Prostate gland (tissue), 2 donors: ENCODE data around the gene MRPL30. TPM values are rescaled to one million over a fixed set of nuclear protein-coding genes. Genes with fewer than 3 reads are reported as not detected.
"Not testable (repeated sequence)": the region's sequence is repeated elsewhere in the genome, so short reads cannot be mapped to it uniquely, and the experiment has no call there.

Experiments used
- DNase-seq: peaks from one replicate; pipeline ENCODE4 v3.0.0-alpha.2; 2019; ENCODE audit warnings: low spot score
- H3K27ac ChIP-seq, 2 donors: fragments of 200-600 bp; sonication (generic); 2 replicates each; pipeline ENCODE4 v1.5.1; 2017 to 2019
- H3K27me3 ChIP-seq: fragments of 200-600 bp; sonication (generic); replicated peaks from 2 replicates; pipeline ENCODE4 v1.5.1; 2019; ENCODE audit not compliant: insufficient read depth
- H3K36me3 ChIP-seq, 2 donors: fragments of 200-600 bp; sonication (generic); 1 replicate in 1 of 2; 2 replicates in 1 of 2; pipeline versions ENCODE4 v1.5.1 to v1.8.1; 2017 to 2019
- H3K4me1 ChIP-seq: fragments of 200-600 bp; sonication (generic); replicated peaks from 2 replicates; pipeline ENCODE4 v1.5.1; 2019
- H3K4me3 ChIP-seq, 2 donors: fragments of 200-600 bp; sonication (generic); 2 replicates each; pipeline ENCODE4 v1.5.1; 2017 to 2019
- H3K9me3 ChIP-seq: fragments of 200-600 bp; sonication (generic); 2 replicates; pipeline ENCODE4 v1.5.1; 2017
- POLR2A ChIP-seq: fragments of 450-650 bp; IDR thresholded peaks from one replicate; pipeline ENCODE4 v1.6.1; 2016; ENCODE audit warnings: antibody characterized with exemption, mild to moderate bottlenecking
- POLR2AphosphoS5 ChIP-seq: sonication (generic); formaldehyde crosslinking; IDR thresholded peaks from one replicate; pipeline ENCODE4 v1.6.1; 2017; ENCODE audit warnings: antibody characterized with exemption
- WGBS: methylation state at CpG from one replicate; pipeline ENCODE4 v1.1.5; 2018; 5-methylcytosine and 5-hydroxymethylcytosine counted together
- intact Hi-C: fragments of 100-400 bp; cut with DNase I; formaldehyde crosslinking; loops from one replicate; pipeline ENCODE4 v1.14.2; 2022
- total RNA-seq, 2 donors: library from RNA; depleted of rRNA; stranded (reverse); fragments of >200 nt; gene quantifications; one replicate each; pipeline ENCODE4 v1.1.0, GENCODE V29; 2016
- TF ChIP-seq, protein P1 (sequence below), 4 experiments: fragments of 200-600 bp in 2 of 4; fragments of 450-650 bp in 2 of 4; sonication (generic) in 2 of 4; IDR thresholded peaks; 1 replicate in 3 of 4; 2 replicates in 1 of 4; pipeline ENCODE4 v1.5.1; 2016 to 2019; ENCODE audit warnings: antibody characterized with exemption in 4 of 4, mild to moderate bottlenecking in 2 of 4, moderate library complexity in 2 of 4

Gene MRPL30
- total RNA-seq, 2 donors from 2014 or later = 24.1 to 37.3 TPM

DNA sequence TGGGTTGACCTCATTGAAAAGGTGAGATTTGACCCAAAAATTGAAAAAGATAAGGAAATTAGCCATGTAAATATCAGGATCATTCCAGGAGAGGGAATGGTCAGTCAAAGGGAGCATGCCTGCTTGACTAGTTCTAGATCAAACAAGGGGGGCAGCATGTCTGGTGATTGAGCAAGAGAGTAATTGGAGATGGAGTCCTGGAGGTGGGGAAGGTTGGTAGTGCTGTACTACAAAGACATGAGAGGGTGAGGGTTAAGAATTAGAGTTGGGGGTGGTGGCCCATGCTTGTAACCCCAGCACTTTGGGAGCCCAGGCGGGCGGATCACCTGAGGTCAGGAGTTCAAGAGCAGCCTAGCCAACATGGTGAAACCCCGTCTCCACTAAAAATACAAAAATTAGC is 2.0 kb downstream of the MRPL30 start:
- Histone ChIP-seq H3K27ac (no peak overlapping the region), H3K4me3 (no peak overlapping the region), H3K9me3 (no peaks in the 10 kb centered on the region), H3K4me1 (peaks cover 6% of the 10 kb centered on the region), H3K36me3 (no peaks in the 10 kb centered on the region), H3K27me3 (no peaks in the 10 kb centered on the region)
- intact Hi-C loops = loop anchor here (10.0 kb wide), 1 partner anchor 312 kb away; the partner anchor contains the start of gene REV1
- TF ChIP-seq POLR2A = no peak
- 90% methylated on average over 3 of the region's 3 CpGs for WGBS
- no peak for DNase-seq

DNA sequence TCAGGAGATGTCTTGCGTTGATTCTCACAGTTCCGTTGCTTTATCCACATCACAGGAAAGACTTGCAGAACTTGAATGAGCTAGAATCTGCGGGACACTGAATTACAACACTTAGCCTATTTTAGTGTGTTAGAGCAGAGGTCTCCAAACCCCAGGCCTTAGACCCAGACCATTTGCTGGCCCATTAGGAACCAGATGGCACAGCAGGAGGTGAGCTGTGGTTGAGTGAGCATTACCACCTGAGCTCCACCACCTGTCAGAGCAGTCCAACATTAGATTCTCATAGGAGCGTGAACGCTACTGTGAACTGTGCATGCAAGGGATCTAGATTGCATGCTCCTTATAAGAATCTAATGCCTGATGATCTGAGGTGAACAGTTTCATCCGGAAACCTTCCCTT is 3.8 kb downstream of the MRPL30 start:
- DNase-seq = no peak
- H3K4me3 ChIP-seq = no peak overlapping the region
- no peaks in the 10 kb centered on the region for H3K9me3 ChIP-seq
- no peak overlapping the region for H3K27ac ChIP-seq
- no peak for TF ChIP-seq POLR2A
- TF ChIP-seq, protein P1, sequence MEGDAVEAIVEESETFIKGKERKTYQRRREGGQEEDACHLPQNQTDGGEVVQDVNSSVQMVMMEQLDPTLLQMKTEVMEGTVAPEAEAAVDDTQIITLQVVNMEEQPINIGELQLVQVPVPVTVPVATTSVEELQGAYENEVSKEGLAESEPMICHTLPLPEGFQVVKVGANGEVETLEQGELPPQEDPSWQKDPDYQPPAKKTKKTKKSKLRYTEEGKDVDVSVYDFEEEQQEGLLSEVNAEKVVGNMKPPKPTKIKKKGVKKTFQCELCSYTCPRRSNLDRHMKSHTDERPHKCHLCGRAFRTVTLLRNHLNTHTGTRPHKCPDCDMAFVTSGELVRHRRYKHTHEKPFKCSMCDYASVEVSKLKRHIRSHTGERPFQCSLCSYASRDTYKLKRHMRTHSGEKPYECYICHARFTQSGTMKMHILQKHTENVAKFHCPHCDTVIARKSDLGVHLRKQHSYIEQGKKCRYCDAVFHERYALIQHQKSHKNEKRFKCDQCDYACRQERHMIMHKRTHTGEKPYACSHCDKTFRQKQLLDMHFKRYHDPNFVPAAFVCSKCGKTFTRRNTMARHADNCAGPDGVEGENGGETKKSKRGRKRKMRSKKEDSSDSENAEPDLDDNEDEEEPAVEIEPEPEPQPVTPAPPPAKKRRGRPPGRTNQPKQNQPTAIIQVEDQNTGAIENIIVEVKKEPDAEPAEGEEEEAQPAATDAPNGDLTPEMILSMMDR (IDR thresholded peaks at IDR 0.05) = no peak
- no peak for TF ChIP-seq POLR2AphosphoS5
- H3K27me3 ChIP-seq = no peaks in the 10 kb centered on the region
- 96% methylated on average over 6 of the region's 6 CpGs for WGBS
- peaks cover 6% of the 10 kb centered on the region for H3K4me1 ChIP-seq
- no peaks in the 10 kb centered on the region for H3K36me3 ChIP-seq
- intact Hi-C loops = loop anchor here (10.0 kb wide), 1 partner anchor 310 kb away; the partner anchor contains the start of gene REV1

DNA sequence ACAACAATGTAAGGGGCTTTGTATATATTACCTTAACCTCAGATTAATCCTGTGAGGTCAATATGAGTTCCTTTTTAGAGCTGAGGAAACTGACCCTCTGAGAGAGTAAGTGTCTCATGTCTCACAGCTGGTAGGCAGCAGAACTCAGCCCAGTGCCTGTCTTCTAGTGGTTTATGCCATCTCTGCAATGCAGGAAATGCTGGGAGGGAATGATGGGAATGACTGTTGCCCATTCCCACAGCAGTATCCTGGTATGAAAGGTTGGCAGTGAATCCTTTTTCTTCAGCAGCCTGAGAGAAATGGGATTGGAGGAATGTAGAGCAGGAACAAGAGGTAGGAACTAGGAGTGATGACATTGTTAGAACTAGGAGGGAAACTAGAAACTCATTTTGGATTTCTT is 6.0 kb downstream of the MRPL30 start:
- H3K9me3 ChIP-seq = no peaks in the 10 kb centered on the region
- H3K4me1 ChIP-seq = peaks cover under 1% of the 10 kb centered on the region
- no peaks in the 10 kb centered on the region for H3K36me3 ChIP-seq
- intact Hi-C loops = loop anchor here (10.0 kb wide), 1 partner anchor 308 kb away; the partner anchor contains the start of gene REV1
- TF ChIP-seq, protein P1 (IDR thresholded peaks at IDR 0.05) = no peak
- TF ChIP-seq POLR2A (no peak), POLR2AphosphoS5 (no peak)
- H3K27me3 ChIP-seq = no peaks in the 10 kb centered on the region
- no peak for DNase-seq
- H3K27ac ChIP-seq = no peak overlapping the region
- no peak overlapping the region for H3K4me3 ChIP-seq

DNA sequence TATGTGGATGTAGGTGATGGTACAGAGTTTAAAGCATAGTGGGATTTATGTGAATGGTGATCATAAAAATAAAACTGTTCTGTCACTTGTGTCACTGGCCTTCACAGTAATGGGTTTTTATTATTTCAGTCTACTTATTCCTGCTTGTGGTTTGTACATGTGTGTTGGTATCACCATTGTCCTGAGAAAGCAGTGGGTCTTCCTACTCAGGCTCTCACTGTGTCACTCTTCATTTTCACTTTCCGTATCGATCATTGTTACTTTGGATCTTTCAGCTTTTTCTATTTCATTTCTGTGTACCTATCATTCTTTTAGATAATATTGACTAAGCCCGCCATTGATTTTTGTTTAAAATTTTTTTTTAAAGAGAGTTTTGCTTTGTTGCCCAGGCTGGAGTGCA is 7.4 kb downstream of the MRPL30 start:
- WGBS = 98% methylated on average over 3 of the region's 3 CpGs
- no peak overlapping the region for H3K4me3 ChIP-seq
- intact Hi-C loops = loop anchor here (10.0 kb wide), 1 partner anchor 306 kb away; the partner anchor contains the start of gene REV1

GRCh38 chr2:99190548-99190947 is 9.6 kb downstream of the MRPL30 start:
- no peak overlapping the region for H3K27ac ChIP-seq
- no peaks in the 10 kb centered on the region for H3K9me3 ChIP-seq
- no peak overlapping the region for H3K4me3 ChIP-seq
- WGBS = 87% methylated on average over 1 of the region's 1 CpG
- intact Hi-C loops = no loop called here
- no peak for DNase-seq
- H3K36me3 ChIP-seq = no peaks in the 10 kb centered on the region
- no peaks in the 10 kb centered on the region for H3K4me1 ChIP-seq
- TF ChIP-seq, protein P1 (IDR thresholded peaks at IDR 0.05) = no peak
- TF ChIP-seq POLR2AphosphoS5 (no peak), POLR2A (no peak)
- no peaks in the 10 kb centered on the region for H3K27me3 ChIP-seq

More for the DNA sequence above, 7.4 kb downstream of the MRPL30 start:
- Histone ChIP-seq H3K4me1 (no peaks in the 10 kb centered on the region), H3K27ac (no peak overlapping the region), H3K36me3 (no peaks in the 10 kb centered on the region), H3K9me3 (no peaks in the 10 kb centered on the region), H3K27me3 (no peaks in the 10 kb centered on the region)
- DNase-seq = no peak
- TF ChIP-seq, protein P1 (IDR thresholded peaks at IDR 0.05) = no peak
- TF ChIP-seq POLR2A (no peak), POLR2AphosphoS5 (no peak)

GRCh38 chr2:99192364-99192763 is 11.4 kb downstream of the MRPL30 start:
- H3K4me3 ChIP-seq, H3K4me1 ChIP-seq, H3K27ac ChIP-seq, intact Hi-C loops, H3K27me3 ChIP-seq, H3K9me3 ChIP-seq, H3K36me3 ChIP-seq, DNase-seq: not testable (repeated sequence)
- WGBS = 95% methylated on average over 4 of the region's 4 CpGs
